CD14-positive monocyte (primary cell): ENCODE data around the gene SMCO3. TPM values are rescaled to one million over a fixed set of nuclear protein-coding genes. Genes with fewer than 3 reads are reported as not detected.
A peak's percentile ranks its signal among the peaks of the same experiment; 100 is the strongest.

Source experiments
- DNase-seq, 3 donors: peaks; one replicate each; pipeline ENCODE4 v3.0.0-alpha.2; 2011 to 2022
- H2AFZ ChIP-seq: 2 replicates; pipeline ENCODE4 v1.6.0; 2012; ENCODE audit warnings: mild to moderate bottlenecking, low read depth, low read length, inconsistent platforms; ENCODE audit not compliant: insufficient read depth, poor library complexity, severe bottlenecking
- H3K27ac ChIP-seq, 2 donors: 1 replicate in 1 of 2; 2 replicates in 1 of 2; pipeline ENCODE4 v1.5.1; 2012 to 2013; ENCODE audit warnings: low read length in 2 of 2, control low read depth in 1 of 2, inconsistent platforms in 1 of 2, low read depth in 1 of 2, mild to moderate bottlenecking in 1 of 2
- H3K27me3 ChIP-seq, 2 donors: one replicate each; pipeline versions ENCODE4 v1.6.0 to v1.6.1; 2011 to 2013; ENCODE audit warnings: low read length in 2 of 2; ENCODE audit not compliant: control insufficient read depth in 2 of 2, insufficient read depth in 2 of 2
- H3K36me3 ChIP-seq, 2 donors: replicated peaks in 1 of 2; 1 replicate in 1 of 2; 2 replicates in 1 of 2; pipeline versions ENCODE4 v1.5.1 to v1.6.1; 2012 to 2013; ENCODE audit warnings: low read length in 2 of 2, control low read depth in 1 of 2, inconsistent platforms in 1 of 2, mild to moderate bottlenecking in 1 of 2; ENCODE audit not compliant: insufficient read depth in 2 of 2, control insufficient read depth in 1 of 2
- H3K4me1 ChIP-seq, 2 donors: 1 replicate in 1 of 2; 2 replicates in 1 of 2; pipeline versions ENCODE4 v1.5.1 to v1.6.1; 2012 to 2013; ENCODE audit warnings: low read length in 2 of 2, control low read depth in 1 of 2, inconsistent platforms in 1 of 2, mild to moderate bottlenecking in 1 of 2, moderate library complexity in 1 of 2; ENCODE audit not compliant: insufficient read depth in 2 of 2, control insufficient read depth in 1 of 2
- H3K4me2 ChIP-seq: replicated peaks from 2 replicates; pipeline ENCODE3; 2012; ENCODE audit warnings: low read length, moderate library complexity, mild to moderate bottlenecking; ENCODE audit not compliant: poor library complexity, severe bottlenecking; ENCODE audit errors: extremely low read depth
- H3K4me3 ChIP-seq, 3 experiments: fragments of 200-600 bp in 1 of 3; sonication (generic) in 1 of 3; replicated peaks in 1 of 3; 1 replicate in 2 of 3; 2 replicates in 1 of 3; pipeline ENCODE4 v1.5.1; 2011 to 2013; ENCODE audit warnings: low read length in 3 of 3, mild to moderate bottlenecking in 3 of 3, control low read depth in 2 of 3, low read depth in 2 of 3, inconsistent platforms in 1 of 3, moderate library complexity in 1 of 3
- H3K79me2 ChIP-seq: 2 replicates; pipeline ENCODE4 v1.6.0; 2012; ENCODE audit warnings: mild to moderate bottlenecking, control low read depth, inconsistent platforms, low read length, moderate library complexity; ENCODE audit not compliant: insufficient read depth
- H3K9ac ChIP-seq: 2 replicates; pipeline ENCODE4 v1.6.0; 2017; ENCODE audit warnings: low read length, mild to moderate bottlenecking; ENCODE audit not compliant: insufficient read depth, poor library complexity, severe bottlenecking
- H3K9me3 ChIP-seq, 2 donors: replicated peaks in 1 of 2; 1 replicate in 1 of 2; 2 replicates in 1 of 2; pipeline versions ENCODE4 v1.5.1 to v1.6.1; 2012 to 2013; ENCODE audit warnings: low read length in 2 of 2, control low read depth in 1 of 2; ENCODE audit not compliant: control insufficient read depth in 1 of 2, insufficient read depth in 1 of 2
- H4K20me1 ChIP-seq: 2 replicates; pipeline ENCODE4 v1.6.0; 2012; ENCODE audit warnings: mild to moderate bottlenecking, low read length, control low read depth, moderate library complexity; ENCODE audit not compliant: insufficient read depth
- H3K27ac Mint-ChIP-seq, 7 donors: one replicate each; pipeline ENCODE4 v1.8.0; 2020; ENCODE audit warnings: mild to moderate bottlenecking in 7 of 7, mixed read lengths in 7 of 7, moderate library complexity in 6 of 7, inconsistent platforms in 2 of 7
- H3K27me3 Mint-ChIP-seq, 3 donors: one replicate each; pipeline ENCODE4 v1.8.0; 2021 to 2022; ENCODE audit warnings: low read depth in 3 of 3, mild to moderate bottlenecking in 3 of 3, mixed read lengths in 3 of 3, moderate library complexity in 3 of 3, inconsistent platforms in 1 of 3
- H3K36me3 Mint-ChIP-seq, 2 donors: one replicate each; pipeline ENCODE4 v1.8.0; 2020; ENCODE audit warnings: mixed read lengths in 2 of 2, inconsistent platforms in 1 of 2, mild to moderate bottlenecking in 1 of 2
- H3K4me1 Mint-ChIP-seq: one replicate; pipeline ENCODE4 v1.8.0; 2020; ENCODE audit warnings: mild to moderate bottlenecking, mixed read lengths
- H3K4me3 Mint-ChIP-seq, 2 donors: one replicate each; pipeline ENCODE4 v1.8.0; 2020; ENCODE audit warnings: mild to moderate bottlenecking in 2 of 2, mixed read lengths in 2 of 2, moderate library complexity in 1 of 2
- H3K9me3 Mint-ChIP-seq, 7 donors: one replicate each; pipeline ENCODE4 v1.8.0; 2020 to 2022; ENCODE audit warnings: mixed read lengths in 7 of 7, mild to moderate bottlenecking in 6 of 7, moderate library complexity in 6 of 7, inconsistent platforms in 2 of 7
- WGBS: methylation state at CpG from one replicate; pipeline ENCODE4 v1.1.5; 2013; ENCODE audit warnings: missing lambda C conversion rate; ENCODE audit not compliant: insufficient coverage; 5-methylcytosine and 5-hydroxymethylcytosine counted together
- intact Hi-C, 2 donors: fragments of 100-400 bp; cut with micrococcal nuclease; formaldehyde crosslinking; loops; one replicate each; pipeline versions ENCODE4 v1.15.0 to v1.15.1; 2023
- polyA plus RNA-seq, 3 donors: library from polyadenylated mRNA; depleted of rRNA in 1 of 3; unstranded in 2 of 3; stranded (reverse) in 1 of 3; fragments of 300-500 nt in 2 of 3; fragments of >200 nt in 1 of 3; fragmentation: Illumina TruSeq in 2 of 3; gene quantifications; 1 replicate in 2 of 3; 2 replicates in 1 of 3; pipeline ENCODE4 v1.2.3, GENCODE V29; 2012 to 2021
- TF ChIP-seq, protein P1 (sequence below): fragments of 200-600 bp; IDR thresholded peaks from one replicate; pipeline ENCODE4 v1.8.0; 2022; ENCODE audit warnings: antibody characterized with exemption, mild to moderate bottlenecking

SMCO3 gene
- polyA plus RNA-seq, 3 donors: 0.11 TPM; not detected in 2

GRCh38 chr12:14803011-14803829, 10.8 kb downstream of the SMCO3 start, which contains the start of the genes C12orf60 and WBP11:
Gene C12orf60, plus strand, starts transcription at chr12:14803670. Its CDS starts 19,266 bp downstream, at chr12:14822936.
Gene WBP11, minus strand, starts transcription at chr12:14803478. Its CDS starts 2,095 bp downstream, at chr12:14801383.
- H3K36me3 ChIP-seq: peaks cover 18 to 23% of the 10 kb centered on the region in 2 donors
- Mint-ChIP-seq H3K4me1 (peaks cover 23% of the 10 kb centered on the region), H3K9me3 (no peaks in the 10 kb centered on the region), H3K36me3 (peaks cover 22 to 24% of the 10 kb centered on the region in 2 donors), H3K4me3 (no peak within 1 kb of the TSS), H3K27ac (no peak within 1 kb of the TSS), H3K27me3 (peaks cover 0 to 2% (median 0%) of the 10 kb centered on the region in 3 donors)
- peak; percentile 95 to 99 (median 96) for DNase-seq
- H3K4me2 ChIP-seq: peak within 1 kb of the TSS; percentile 85
- H4K20me1 ChIP-seq: no peaks in the 10 kb centered on the region
- H3K79me2 ChIP-seq: peaks cover 46% of the 10 kb centered on the region
- no peaks in the 10 kb centered on the region for H3K27me3 ChIP-seq
- H3K4me3 ChIP-seq: peak within 1 kb of the TSS; percentile 78 to 92 (median 90)
- H3K9ac ChIP-seq: peak within 1 kb of the TSS; percentile 96
- no peaks in the 10 kb centered on the region for H3K9me3 ChIP-seq
- TF ChIP-seq, protein P1, sequence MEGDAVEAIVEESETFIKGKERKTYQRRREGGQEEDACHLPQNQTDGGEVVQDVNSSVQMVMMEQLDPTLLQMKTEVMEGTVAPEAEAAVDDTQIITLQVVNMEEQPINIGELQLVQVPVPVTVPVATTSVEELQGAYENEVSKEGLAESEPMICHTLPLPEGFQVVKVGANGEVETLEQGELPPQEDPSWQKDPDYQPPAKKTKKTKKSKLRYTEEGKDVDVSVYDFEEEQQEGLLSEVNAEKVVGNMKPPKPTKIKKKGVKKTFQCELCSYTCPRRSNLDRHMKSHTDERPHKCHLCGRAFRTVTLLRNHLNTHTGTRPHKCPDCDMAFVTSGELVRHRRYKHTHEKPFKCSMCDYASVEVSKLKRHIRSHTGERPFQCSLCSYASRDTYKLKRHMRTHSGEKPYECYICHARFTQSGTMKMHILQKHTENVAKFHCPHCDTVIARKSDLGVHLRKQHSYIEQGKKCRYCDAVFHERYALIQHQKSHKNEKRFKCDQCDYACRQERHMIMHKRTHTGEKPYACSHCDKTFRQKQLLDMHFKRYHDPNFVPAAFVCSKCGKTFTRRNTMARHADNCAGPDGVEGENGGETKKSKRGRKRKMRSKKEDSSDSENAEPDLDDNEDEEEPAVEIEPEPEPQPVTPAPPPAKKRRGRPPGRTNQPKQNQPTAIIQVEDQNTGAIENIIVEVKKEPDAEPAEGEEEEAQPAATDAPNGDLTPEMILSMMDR: no peak
- under 1% methylated on average over 43 of the region's 50 CpGs for WGBS
- intact Hi-C loops: no loop called here
- H2AFZ ChIP-seq: peak within 1 kb of the TSS; percentile 82
- peaks cover 24 to 34% of the 10 kb centered on the region in 2 donors for H3K4me1 ChIP-seq
- H3K27ac ChIP-seq: peak within 1 kb of the TSS; percentile 92 to 99

DNA sequence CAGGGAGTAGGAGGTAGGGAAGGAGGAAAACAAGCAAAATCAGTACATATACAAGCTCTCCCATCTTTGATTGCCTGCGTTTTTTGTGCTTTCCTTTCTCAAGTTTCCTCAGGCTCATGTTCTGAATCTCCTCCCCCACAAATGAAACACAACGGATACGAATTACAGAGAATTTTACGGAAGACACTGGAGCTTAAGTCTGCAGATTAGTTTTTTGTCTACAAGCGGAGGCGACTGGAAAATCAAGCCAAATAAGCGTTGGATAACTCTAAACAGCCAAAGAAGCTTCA, 11.3 kb downstream of the SMCO3 start:
- H3K9me3 ChIP-seq: no peaks in the 10 kb centered on the region
- Mint-ChIP-seq H3K27me3 (no peaks in the 10 kb centered on the region), H3K4me1 (peaks cover 23% of the 10 kb centered on the region), H3K27ac (no peak overlapping the region), H3K4me3 (no peak overlapping the region), H3K36me3 (peaks cover 27 to 29% of the 10 kb centered on the region in 2 donors), H3K9me3 (no peaks in the 10 kb centered on the region)
- H3K4me1 ChIP-seq: peaks cover 24 to 34% of the 10 kb centered on the region in 2 donors
- TF ChIP-seq, protein P1: no peak
- WGBS: 0% methylated on average over 5 of the region's 7 CpGs
- DNase-seq: no peak
- intact Hi-C loops: no loop called here
- H4K20me1 ChIP-seq: no peaks in the 10 kb centered on the region
- peaks cover 50% of the 10 kb centered on the region for H3K79me2 ChIP-seq
- H3K4me2 ChIP-seq: peak overlapping the region; percentile 85
- peak overlapping the region; percentile 82 for H2AFZ ChIP-seq
- H3K27me3 ChIP-seq: no peaks in the 10 kb centered on the region
- peak overlapping the region; percentile 78 to 92 (median 90) for H3K4me3 ChIP-seq
- H3K36me3 ChIP-seq: peaks cover 22 to 28% of the 10 kb centered on the region in 2 donors
- peak overlapping the region; percentile 96 for H3K9ac ChIP-seq
- peak overlapping the region; percentile 92 to 99 for H3K27ac ChIP-seq
